Skeletal muscle tissue (tissue), 4 donors: ENCODE data around the gene SPIB. TPM values are rescaled to one million over a fixed set of nuclear protein-coding genes. Genes with fewer than 3 reads are reported as not detected.
"Not testable (repeated sequence)": the region's sequence is repeated elsewhere in the genome, so short reads cannot be mapped to it uniquely, and the experiment has no call there.

ENCODE experiments used
- H3K27ac ChIP-seq: one replicate; pipeline ENCODE4 v1.7.0; 2013; ENCODE audit warnings: mild to moderate bottlenecking, low read depth, low read length, inconsistent platforms
- H3K27me3 ChIP-seq, 3 donors: one replicate each; pipeline ENCODE4 v1.7.0; 2013; ENCODE audit warnings: low read length in 3 of 3; ENCODE audit not compliant: control insufficient read depth in 3 of 3, insufficient read depth in 3 of 3
- H3K36me3 ChIP-seq, 3 donors: one replicate each; pipeline ENCODE4 v1.7.0; 2013; ENCODE audit warnings: low read length in 3 of 3; ENCODE audit not compliant: control insufficient read depth in 3 of 3, insufficient read depth in 3 of 3
- H3K4me1 ChIP-seq, 3 donors: one replicate each; pipeline ENCODE4 v1.7.0; 2013; ENCODE audit warnings: low read length in 3 of 3, mild to moderate bottlenecking in 3 of 3; ENCODE audit not compliant: control insufficient read depth in 3 of 3, insufficient read depth in 3 of 3
- H3K4me3 ChIP-seq, 3 donors: one replicate each; pipeline ENCODE4 v1.7.0; 2013; ENCODE audit warnings: low read length in 3 of 3
- H3K9ac ChIP-seq, 3 donors: one replicate each; pipeline ENCODE4 v1.7.0; 2013; ENCODE audit warnings: low read length in 3 of 3, mild to moderate bottlenecking in 3 of 3, moderate library complexity in 2 of 3, low read depth in 1 of 3
- H3K9me3 ChIP-seq, 3 donors: one replicate each; pipeline ENCODE4 v1.7.0; 2013; ENCODE audit warnings: low read length in 3 of 3; ENCODE audit not compliant: control insufficient read depth in 3 of 3
- total RNA-seq: library from RNA; depleted of rRNA; stranded (reverse); fragments of >200 nt; gene quantifications from one replicate; pipeline ENCODE4 v1.2.3, GENCODE V29; 2014
- donor health status: Osteomylitis.

Gene SPIB
- total RNA-seq, 1 donor from 2014 or later: under 0.01 TPM

DNA sequence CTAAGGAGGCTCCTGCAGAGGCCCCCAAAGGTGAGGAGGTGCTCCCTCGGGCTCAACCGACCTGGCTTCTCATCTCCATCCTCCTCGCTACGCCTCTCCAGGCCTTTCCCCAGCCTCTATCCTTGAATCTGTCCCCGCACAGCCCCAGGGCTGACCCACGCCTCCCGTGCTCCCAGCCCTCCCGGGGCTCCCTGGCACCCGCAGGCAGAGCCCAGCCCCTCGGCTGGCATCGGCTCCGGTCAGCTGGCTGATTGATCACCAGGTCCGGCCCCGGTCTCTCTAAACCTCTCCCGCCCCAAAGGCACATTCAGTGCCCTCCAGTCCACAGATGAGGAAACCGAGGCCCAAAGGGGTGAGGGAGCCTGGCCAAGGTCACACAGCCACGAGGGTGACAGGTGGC is 16.5 kb downstream of the SPIB start:
- Histone ChIP-seq H3K4me3 (peak overlapping the region in 2 of 3 donors; percentile 13 to 58), H3K27ac (peak overlapping the region; percentile 58), H3K36me3 (peaks cover 2 to 35% (median 27%) of the 10 kb centered on the region in 3 donors), H3K27me3 (peaks cover 4 to 25% (median 5%) of the 10 kb centered on the region in 3 donors), H3K9me3 (no peaks in the 10 kb centered on the region), H3K9ac (peak overlapping the region; percentile 43 to 62 (median 53)), H3K4me1 (peaks cover 17 to 41% (median 31%) of the 10 kb centered on the region in 3 donors)

DNA sequence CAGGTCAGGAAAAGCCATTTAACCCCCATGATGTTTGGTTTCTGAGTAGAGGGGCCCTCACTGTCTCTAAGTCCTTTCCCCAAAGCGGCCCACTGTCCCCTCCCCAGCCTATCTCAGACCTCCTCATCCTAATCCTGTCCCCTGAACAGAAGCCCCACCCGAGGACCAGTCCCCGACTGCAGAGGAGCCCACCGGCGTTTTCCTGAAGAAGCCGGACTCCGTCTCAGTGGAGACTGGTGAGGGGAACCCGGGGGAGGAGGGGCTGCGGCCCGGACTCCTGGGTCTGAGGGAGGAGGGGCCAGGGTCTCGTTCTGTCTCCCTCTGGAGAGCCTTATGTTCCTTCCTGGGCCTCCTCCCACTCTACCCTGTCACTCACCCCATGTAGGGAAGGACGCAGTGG is 16.9 kb downstream of the SPIB start:
- Histone ChIP-seq H3K9ac (peak overlapping the region; percentile 43 to 62 (median 53)), H3K9me3 (no peaks in the 10 kb centered on the region), H3K4me1 (peaks cover 17 to 39% (median 30%) of the 10 kb centered on the region in 3 donors), H3K27ac (peak overlapping the region; percentile 58), H3K36me3 (peaks cover 2 to 35% (median 27%) of the 10 kb centered on the region in 3 donors), H3K27me3 (peaks cover 4 to 24% (median 5%) of the 10 kb centered on the region in 3 donors), H3K4me3 (peak overlapping the region in 2 of 3 donors; percentile 13 to 58)

- peaks cover under 1 to 11% (median 4%) of the 10 kb centered on the region in 3 donors for H3K27me3 ChIP-seq
- H3K4me3 ChIP-seq: no peak overlapping the region
- no peak overlapping the region for H3K9ac ChIP-seq
- H3K36me3 ChIP-seq: peaks cover 3 to 47% (median 32%) of the 10 kb centered on the region in 3 donors
- peaks cover 5 to 27% (median 14%) of the 10 kb centered on the region in 3 donors for H3K4me1 ChIP-seq
- no peak overlapping the region for H3K27ac ChIP-seq
- no peaks in the 10 kb centered on the region for H3K9me3 ChIP-seq
These were observed 19.2 kb downstream of the SPIB start for GRCh38 chr19:50437862-50438449.

DNA sequence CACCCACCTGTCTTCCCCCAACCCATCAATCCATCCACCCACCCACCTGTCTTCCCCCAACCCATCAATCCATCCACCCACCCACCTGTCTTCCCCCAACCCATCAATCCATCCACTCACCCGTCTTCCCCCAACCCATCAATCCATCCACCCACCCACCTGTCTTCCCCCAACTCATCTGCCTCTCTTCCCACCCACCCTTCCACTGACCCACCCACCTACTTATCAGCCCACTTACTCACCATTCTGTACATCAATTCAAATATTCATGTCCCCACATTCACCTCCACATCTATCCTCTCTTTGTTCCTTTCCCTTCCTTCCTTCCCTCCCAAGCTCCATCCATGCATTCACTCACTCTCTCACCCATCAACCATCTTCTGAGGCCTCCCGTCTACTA is 20.4 kb downstream of the SPIB start:
- H3K9ac ChIP-seq, H3K27me3 ChIP-seq, H3K4me3 ChIP-seq, H3K9me3 ChIP-seq, H3K27ac ChIP-seq: not testable (repeated sequence)
- Histone ChIP-seq H3K4me1 (peaks cover 5 to 26% (median 14%) of the 10 kb centered on the region in 3 donors), H3K36me3 (peaks cover 5 to 56% (median 42%) of the 10 kb centered on the region in 3 donors)

DNA sequence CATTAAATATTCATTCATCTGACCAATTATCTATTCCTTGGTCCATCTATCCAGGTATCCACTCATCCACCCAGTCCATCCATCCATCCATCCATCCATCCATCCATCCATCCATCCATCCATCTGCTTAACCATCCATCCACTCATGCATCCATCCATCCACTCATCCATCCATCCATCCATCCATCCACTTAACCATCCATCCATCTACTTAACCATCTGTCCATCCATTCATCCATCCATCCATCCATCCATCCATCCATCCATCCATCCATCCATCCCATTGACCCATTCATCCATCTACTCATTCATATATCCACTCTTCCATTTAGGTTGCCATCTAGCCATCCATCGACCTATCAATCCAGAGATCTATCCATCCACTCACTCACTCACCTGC is 25.3 kb downstream of the SPIB start:
- no peaks in the 10 kb centered on the region for H3K27me3 ChIP-seq
- peaks cover 0 to 3% (median 2%) of the 10 kb centered on the region in 3 donors for H3K9me3 ChIP-seq
- no peak overlapping the region for H3K4me3 ChIP-seq
- H3K36me3 ChIP-seq: peaks cover 8 to 48% (median 37%) of the 10 kb centered on the region in 3 donors
- H3K27ac ChIP-seq: no peak overlapping the region
- H3K9ac ChIP-seq: no peak overlapping the region
- H3K4me1 ChIP-seq: peaks cover 0 to 7% (median 3%) of the 10 kb centered on the region in 3 donors

GRCh38 chr19:50447053-50447452 is 28.3 kb downstream of the SPIB start:
- Histone ChIP-seq H3K4me1 (peaks cover 0 to 10% (median 0%) of the 10 kb centered on the region in 3 donors), H3K36me3 (peaks cover 16 to 60% (median 40%) of the 10 kb centered on the region in 3 donors), H3K27ac (no peak overlapping the region), H3K9me3 (peaks cover 0 to 3% (median 2%) of the 10 kb centered on the region in 3 donors), H3K4me3 (no peak overlapping the region), H3K9ac (no peak overlapping the region), H3K27me3 (peaks cover 3 to 7% (median 6%) of the 10 kb centered on the region in 3 donors)

GRCh38 chr19:50447750-50448149 is 29.0 kb downstream of the SPIB start:
- Histone ChIP-seq H3K4me1 (peaks cover 0 to 10% (median 0%) of the 10 kb centered on the region in 3 donors), H3K4me3 (no peak overlapping the region), H3K9me3 (peaks cover 0 to 3% (median 2%) of the 10 kb centered on the region in 3 donors), H3K27me3 (peaks cover 3 to 7% (median 6%) of the 10 kb centered on the region in 3 donors), H3K27ac (no peak overlapping the region), H3K36me3 (peaks cover 16 to 62% (median 39%) of the 10 kb centered on the region in 3 donors), H3K9ac (no peak overlapping the region)

- Histone ChIP-seq H3K36me3 (peaks cover 15 to 61% (median 35%) of the 10 kb centered on the region in 3 donors), H3K4me3 (no peak overlapping the region), H3K27me3 (peaks cover 3 to 7% (median 6%) of the 10 kb centered on the region in 3 donors), H3K27ac (peak overlapping the region; percentile 40), H3K9me3 (peaks cover 0 to 3% (median 2%) of the 10 kb centered on the region in 3 donors), H3K4me1 (peaks cover 0 to 10% (median 0%) of the 10 kb centered on the region in 3 donors), H3K9ac (no peak overlapping the region)
These were observed 30.6 kb downstream of the SPIB start for GRCh38 chr19:50449236-50449899.

- no peak overlapping the region for H3K27ac ChIP-seq
- no peak overlapping the region for H3K4me3 ChIP-seq
- H3K9ac ChIP-seq: no peak overlapping the region
- peaks cover 0 to 10% (median 0%) of the 10 kb centered on the region in 3 donors for H3K4me1 ChIP-seq
- H3K27me3 ChIP-seq: peaks cover 3 to 13% (median 7%) of the 10 kb centered on the region in 3 donors
- peaks cover 15 to 68% (median 43%) of the 10 kb centered on the region in 3 donors for H3K36me3 ChIP-seq
- peaks cover 0 to 3% (median 2%) of the 10 kb centered on the region in 3 donors for H3K9me3 ChIP-seq
These were observed 31.9 kb downstream of the SPIB start for GRCh38 chr19:50450369-50451222.
